Activated CD8-positive, alpha-beta memory T cell treated with anti-CD3 and anti-CD28 coated beads for 36 hours (primary cell): ENCODE data around the gene CBARP. TPM values are rescaled to one million over a fixed set of nuclear protein-coding genes. Genes with fewer than 3 reads are reported as not detected.

Experiments used
- CTCF ChIA-PET: fragments of 350-600 bp; sonication (Branson Sonifier 250); formaldehyde crosslinking; loops from one replicate; lab custom pipeline; 2021; ENCODE audit warnings: antibody characterized with exemption; lab: Charles Lee
- POLR2A ChIA-PET: fragments of 350-600 bp; sonication (Branson Sonifier 250); formaldehyde crosslinking; loops from one replicate; lab custom pipeline; 2021; ENCODE audit warnings: antibody characterized with exemption; lab: Charles Lee
- total RNA-seq, 2 experiments: library from RNA; stranded (reverse); gene quantifications; one replicate each; pipeline ENCODE4 v1.2.3, GENCODE V29; 2021

The CBARP gene
- total RNA-seq, 2 experiments from 2014 or later = 0.95 to 1.1 TPM

DNA sequence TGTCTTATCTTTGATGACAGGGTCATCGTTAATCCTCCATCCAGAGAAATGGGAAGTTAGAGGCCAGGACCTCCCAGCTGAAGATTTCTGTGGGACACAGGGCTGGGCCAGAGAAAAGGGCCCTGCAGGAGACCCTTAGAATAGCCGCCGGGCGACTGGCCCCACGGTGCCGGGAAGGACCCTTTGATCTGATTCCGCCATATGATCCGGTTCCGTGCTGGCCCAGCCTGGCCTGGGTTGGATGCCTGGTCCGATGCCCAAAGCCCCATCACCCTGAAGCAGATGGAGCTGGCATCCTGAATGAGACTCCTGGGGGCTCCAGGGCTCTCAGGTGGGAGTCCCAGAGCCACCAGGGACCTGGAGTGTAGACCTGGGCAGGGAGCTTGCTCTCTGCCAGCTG lies 38.3 kb downstream of the CBARP start:
- POLR2A ChIA-PET = no interaction called here

DNA sequence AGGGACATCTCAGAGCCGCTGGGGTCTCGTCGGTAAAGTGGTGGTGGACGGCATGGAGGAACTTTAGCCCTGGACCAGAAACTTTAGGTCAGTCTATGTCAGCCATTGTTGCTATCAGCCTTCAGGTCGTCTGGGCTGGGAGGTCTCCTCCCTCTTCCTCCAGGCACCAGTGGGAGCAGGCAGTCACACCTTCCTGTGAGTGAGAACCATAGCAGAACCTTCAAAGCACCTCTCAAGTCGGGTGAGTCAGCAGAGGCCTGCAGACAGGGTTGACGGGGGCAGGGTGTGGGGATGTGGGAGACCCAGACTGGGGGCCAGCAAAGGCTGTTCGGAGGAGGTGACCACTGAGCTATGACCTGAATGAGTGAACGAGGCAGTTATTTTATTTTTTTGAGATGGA lies 48.4 kb downstream of the CBARP start:
- ChIA-PET CTCF (interaction anchor here (0.5 to 6.1 kb wide), 2 partner anchors 58 to 295 kb away, joined by 3 to 46 read pairs; no protein-coding TSS in a partner anchor), POLR2A (no interaction called here)

More for the DNA sequence above, 38.3 kb downstream of the CBARP start:
- CTCF ChIA-PET = interaction anchor here (0.6 kb wide), 1 partner anchor 86 kb away, joined by 3 read pairs; no protein-coding TSS in a partner anchor

DNA sequence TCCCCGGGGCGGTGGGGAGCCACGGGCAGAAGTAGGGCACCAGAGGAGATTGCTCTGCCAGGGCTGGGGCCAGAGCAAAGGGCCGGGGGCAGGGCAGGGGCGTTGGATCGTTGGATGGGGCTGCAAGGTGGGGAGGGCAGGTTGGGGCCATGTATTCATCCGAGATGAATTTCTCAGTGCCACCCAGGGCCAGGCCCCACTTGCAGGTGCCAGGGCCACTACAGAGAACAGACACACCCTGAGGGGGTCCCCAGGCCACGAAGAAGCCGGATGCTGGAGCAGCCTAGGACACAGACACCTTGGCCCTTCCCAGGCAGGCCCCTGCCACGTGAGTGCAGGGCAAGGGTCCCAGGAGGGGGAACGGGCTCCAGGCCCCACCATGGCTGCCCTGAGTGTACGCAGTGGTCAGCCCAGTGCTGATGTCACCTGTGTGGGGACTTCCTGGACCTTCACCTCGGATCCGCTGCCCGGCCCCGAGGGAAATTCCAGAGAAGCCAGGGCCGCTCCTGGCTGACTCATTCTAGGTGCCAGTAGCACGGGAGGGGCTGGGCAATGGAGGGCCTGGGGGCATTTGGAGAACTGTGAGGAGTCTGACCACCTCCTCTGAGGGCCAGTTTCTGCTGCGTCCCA lies 54.1 kb downstream of the CBARP start:
- ChIA-PET CTCF (interaction anchor here (0.6 kb wide), 1 partner anchor 11 kb away, joined by 4 read pairs; no protein-coding TSS in a partner anchor), POLR2A (interaction anchor here (0.6 kb wide), 1 partner anchor 52 kb away, joined by 3 read pairs; no protein-coding TSS in a partner anchor)

DNA sequence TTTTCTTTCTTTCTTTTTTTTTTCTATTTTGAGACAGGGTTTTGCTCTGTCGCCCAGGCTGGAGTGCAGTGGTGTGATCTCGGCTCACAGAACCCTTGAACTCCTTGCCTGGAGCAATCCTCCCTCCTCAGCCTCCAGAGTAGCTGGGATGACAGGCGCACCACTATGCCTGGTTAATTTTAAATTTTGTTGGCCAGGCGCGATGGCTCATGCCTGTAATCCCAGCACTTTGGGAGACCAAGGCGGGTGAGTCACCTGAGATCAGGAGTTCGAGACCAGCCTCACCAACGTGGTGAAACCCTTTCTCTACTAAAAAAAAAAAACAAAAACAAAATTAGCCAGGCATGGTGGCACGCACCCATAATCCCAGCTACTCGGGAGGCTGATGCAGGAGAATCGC lies 55.1 kb downstream of the CBARP start:
- ChIA-PET CTCF (no interaction called here), POLR2A (interaction anchor here (0.6 kb wide), 1 partner anchor 51 kb away, joined by 3 read pairs; no protein-coding TSS in a partner anchor)

DNA sequence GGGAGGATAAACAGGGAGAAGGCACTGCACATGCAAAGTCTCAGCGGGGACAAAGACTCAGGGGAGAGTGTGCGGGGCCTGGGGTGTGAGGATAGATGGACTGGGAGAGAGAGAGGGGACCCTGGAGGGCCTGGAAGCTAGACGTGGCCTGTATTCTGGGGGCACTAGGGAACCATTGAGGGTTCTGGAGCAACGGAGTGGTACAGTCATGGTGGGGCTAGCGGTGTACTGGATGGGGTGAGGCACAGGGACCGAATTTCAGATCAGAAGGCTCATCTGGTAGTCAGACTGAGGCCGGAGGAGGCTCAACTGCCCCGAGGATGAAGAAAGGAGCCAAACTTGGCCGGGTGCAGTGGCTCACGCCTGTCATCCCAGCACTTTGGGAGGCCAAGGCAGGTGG lies 55.7 kb downstream of the CBARP start:
- ChIA-PET CTCF (interaction anchor here (1.0 kb wide), 1 partner anchor 114 kb away, joined by 3 read pairs; no protein-coding TSS in a partner anchor), POLR2A (no interaction called here)

DNA sequence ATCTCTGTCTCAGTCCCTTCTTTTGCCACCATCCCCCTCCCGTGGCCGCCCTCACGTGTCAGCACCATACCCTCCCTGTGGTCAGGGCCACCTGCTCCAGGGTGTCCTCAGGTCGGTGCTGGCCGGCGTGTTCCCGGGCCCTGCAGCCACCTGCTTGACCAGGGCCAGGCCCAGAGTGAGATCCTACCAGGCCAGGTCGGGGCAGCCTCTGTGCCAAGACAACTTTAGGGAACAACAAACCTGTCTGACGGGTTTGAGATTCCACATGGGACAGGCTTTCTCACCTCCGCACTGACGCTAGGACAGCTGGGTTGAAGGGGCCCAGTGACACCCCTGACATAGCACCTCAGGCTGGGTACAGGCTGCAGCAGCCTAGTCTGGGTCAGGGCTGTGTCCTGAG lies 56.2 kb downstream of the CBARP start:
- POLR2A ChIA-PET = interaction anchor here (0.6 kb wide), 1 partner anchor 188 kb away, joined by 7 read pairs; no protein-coding TSS in a partner anchor
- CTCF ChIA-PET = interaction anchor here (1.0 kb wide), 1 partner anchor 114 kb away, joined by 3 read pairs; no protein-coding TSS in a partner anchor

Other genes with a start within 250 kb of the CBARP start
- gene GRIN3B, start 237.6 kb downstream of the CBARP start, total RNA-seq = not detected
- gene TMEM259, start 216.9 kb downstream of the CBARP start, total RNA-seq = 100 to 1,000 TPM; 132 to 141 TPM
- gene RNU6-2, start 216.5 kb downstream of the CBARP start, total RNA-seq = not detected
- 10 to 100 TPM; 64.2 to 71.2 TPM for gene CNN2, start 211.4 kb downstream of the CBARP start, total RNA-seq
- 10 to 100 TPM; 16.1 to 17.2 TPM for gene ABCA7, start 197.9 kb downstream of the CBARP start, total RNA-seq
- gene ARHGAP45, start 170.8 kb downstream of the CBARP start, total RNA-seq = 100 to 1,000 TPM; 148 to 154 TPM
- gene POLR2E, start 142.6 kb downstream of the CBARP start, total RNA-seq = 100 to 1,000 TPM; 272 to 275 TPM
- gene GPX4, start 134.0 kb downstream of the CBARP start, total RNA-seq = 100 to 1,000 TPM; 205 to 209 TPM
- gene SBNO2, start 63.7 kb downstream of the CBARP start, total RNA-seq = 10 to 100 TPM; 56.6 to 59.0 TPM
- 10 to 100 TPM; 58.7 to 62.5 TPM for gene STK11, start 32.2 kb downstream of the CBARP start, total RNA-seq
- gene ATP5F1D, start 3.7 kb upstream of the CBARP start, total RNA-seq = 100 to 1,000 TPM; 193 to 194 TPM
- 10 to 100 TPM; 45.3 to 50.0 TPM for gene MIDN, start 10.6 kb upstream of the CBARP start, total RNA-seq
- gene CIRBP, start 31.3 kb upstream of the CBARP start, total RNA-seq = 100 to 1,000 TPM; 207 to 210 TPM
- gene FAM174C, start 37.5 kb upstream of the CBARP start, total RNA-seq = 100 to 1,000 TPM; 105 to 112 TPM
- not detected for gene EFNA2, start 47.9 kb upstream of the CBARP start, total RNA-seq
- 100 to 1,000 TPM in 1 of 2 experiments, 10 to 100 TPM in 1; 99.4 to 104 TPM for gene NDUFS7, start 145.9 kb upstream of the CBARP start, total RNA-seq
- gene GAMT, start 163.5 kb upstream of the CBARP start, total RNA-seq = 10 to 100 TPM; 29.3 to 30.8 TPM
- gene DAZAP1, start 169.6 kb upstream of the CBARP start, total RNA-seq = 100 to 1,000 TPM; 295 to 300 TPM
- gene RPS15, start 200.4 kb upstream of the CBARP start, total RNA-seq = 1,000 to 10,000 TPM; 1,429 to 1,438 TPM
- gene APC2, start 212.1 kb upstream of the CBARP start, total RNA-seq = under 1 TPM; 0.06 to 0.13 TPM
- 10 to 100 TPM; 33.4 to 36.5 TPM for gene C19orf25, start 241.2 kb upstream of the CBARP start, total RNA-seq